ENCODE results near the gene ITGB1BP1. TPM values are rescaled to one million over a fixed set of nuclear protein-coding genes. Genes with fewer than 3 reads are reported as not detected.

Gene ITGB1BP1
- total and polyA plus RNA-seq, 7 donors: 47.5 to 138 (median 85.9) TPM

DNA sequence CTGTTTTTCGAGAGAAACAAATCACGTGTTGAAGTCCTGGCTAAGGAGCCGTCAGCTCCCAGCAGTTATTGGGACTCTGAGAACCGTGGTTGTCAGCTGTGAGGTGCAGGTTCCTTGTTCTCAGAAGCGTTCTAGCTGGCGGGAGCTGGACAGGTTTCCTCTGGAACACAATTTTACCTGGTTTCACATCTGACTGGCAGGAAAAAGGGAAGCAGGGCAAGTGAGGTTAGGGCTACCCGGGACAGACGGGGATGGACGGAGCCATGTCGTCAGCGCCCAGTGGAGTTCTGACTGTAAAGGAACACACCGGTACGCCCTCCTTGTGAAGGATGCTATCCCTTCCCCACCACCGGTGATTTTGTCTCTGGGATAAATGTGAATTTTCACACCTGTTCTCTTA lies 26.1 kb downstream of the ITGB1BP1 start:
- H3K27ac ChIP-seq: no peak overlapping the region
- DNase-seq (no peak), ATAC-seq (no peak)
- H3K36me3 ChIP-seq (ENCODE audit: insufficient read depth in 1 of 2, low read depth in 1 of 2): peaks cover 0 to 9% of the 10 kb centered on the region in 2 donors
- H3K4me1 ChIP-seq: no peaks in the 10 kb centered on the region
- 92 to 93% (median 92%) methylated on average over 14 of the region's 14 CpGs for WGBS, 3 donors
- TF ChIP-seq, protein P1, sequence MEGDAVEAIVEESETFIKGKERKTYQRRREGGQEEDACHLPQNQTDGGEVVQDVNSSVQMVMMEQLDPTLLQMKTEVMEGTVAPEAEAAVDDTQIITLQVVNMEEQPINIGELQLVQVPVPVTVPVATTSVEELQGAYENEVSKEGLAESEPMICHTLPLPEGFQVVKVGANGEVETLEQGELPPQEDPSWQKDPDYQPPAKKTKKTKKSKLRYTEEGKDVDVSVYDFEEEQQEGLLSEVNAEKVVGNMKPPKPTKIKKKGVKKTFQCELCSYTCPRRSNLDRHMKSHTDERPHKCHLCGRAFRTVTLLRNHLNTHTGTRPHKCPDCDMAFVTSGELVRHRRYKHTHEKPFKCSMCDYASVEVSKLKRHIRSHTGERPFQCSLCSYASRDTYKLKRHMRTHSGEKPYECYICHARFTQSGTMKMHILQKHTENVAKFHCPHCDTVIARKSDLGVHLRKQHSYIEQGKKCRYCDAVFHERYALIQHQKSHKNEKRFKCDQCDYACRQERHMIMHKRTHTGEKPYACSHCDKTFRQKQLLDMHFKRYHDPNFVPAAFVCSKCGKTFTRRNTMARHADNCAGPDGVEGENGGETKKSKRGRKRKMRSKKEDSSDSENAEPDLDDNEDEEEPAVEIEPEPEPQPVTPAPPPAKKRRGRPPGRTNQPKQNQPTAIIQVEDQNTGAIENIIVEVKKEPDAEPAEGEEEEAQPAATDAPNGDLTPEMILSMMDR (IDR thresholded peaks at IDR 0.05): no peak
- H3K4me3 ChIP-seq: no peak overlapping the region
- H3K9me3 ChIP-seq: no peaks in the 10 kb centered on the region
- no peaks in the 10 kb centered on the region for H3K27me3 ChIP-seq (ENCODE audit: insufficient read depth in 3 of 3, low read length in 2 of 3)
- intact Hi-C loops (cut with DNase I): no loop called here

DNA sequence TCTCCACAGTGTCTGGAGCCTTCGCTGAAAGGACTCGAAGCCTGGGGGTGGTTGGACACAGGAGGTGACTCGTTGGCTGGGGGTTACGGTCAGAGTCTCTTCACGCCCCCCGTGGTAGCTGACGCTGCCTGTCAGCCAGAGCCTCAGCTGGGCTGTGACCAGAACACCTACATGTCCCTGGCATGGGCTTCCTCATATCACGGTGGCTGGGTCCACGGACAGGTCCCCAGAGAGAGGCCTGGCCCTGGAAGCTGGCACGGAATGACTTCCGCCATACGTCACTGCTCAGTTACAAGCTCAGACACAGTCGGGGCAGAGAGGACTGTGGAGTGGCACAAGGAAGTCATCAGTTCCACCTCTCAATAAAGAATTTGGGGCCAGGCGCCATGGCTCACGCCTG lies 28.5 kb downstream of the ITGB1BP1 start:
- TF ChIP-seq, protein P1 (IDR thresholded peaks at IDR 0.05): no peak
- 86 to 91% (median 91%) methylated on average over 15 of the region's 15 CpGs for WGBS, 3 donors
- intact Hi-C loops (cut with DNase I): no loop called here

DNA sequence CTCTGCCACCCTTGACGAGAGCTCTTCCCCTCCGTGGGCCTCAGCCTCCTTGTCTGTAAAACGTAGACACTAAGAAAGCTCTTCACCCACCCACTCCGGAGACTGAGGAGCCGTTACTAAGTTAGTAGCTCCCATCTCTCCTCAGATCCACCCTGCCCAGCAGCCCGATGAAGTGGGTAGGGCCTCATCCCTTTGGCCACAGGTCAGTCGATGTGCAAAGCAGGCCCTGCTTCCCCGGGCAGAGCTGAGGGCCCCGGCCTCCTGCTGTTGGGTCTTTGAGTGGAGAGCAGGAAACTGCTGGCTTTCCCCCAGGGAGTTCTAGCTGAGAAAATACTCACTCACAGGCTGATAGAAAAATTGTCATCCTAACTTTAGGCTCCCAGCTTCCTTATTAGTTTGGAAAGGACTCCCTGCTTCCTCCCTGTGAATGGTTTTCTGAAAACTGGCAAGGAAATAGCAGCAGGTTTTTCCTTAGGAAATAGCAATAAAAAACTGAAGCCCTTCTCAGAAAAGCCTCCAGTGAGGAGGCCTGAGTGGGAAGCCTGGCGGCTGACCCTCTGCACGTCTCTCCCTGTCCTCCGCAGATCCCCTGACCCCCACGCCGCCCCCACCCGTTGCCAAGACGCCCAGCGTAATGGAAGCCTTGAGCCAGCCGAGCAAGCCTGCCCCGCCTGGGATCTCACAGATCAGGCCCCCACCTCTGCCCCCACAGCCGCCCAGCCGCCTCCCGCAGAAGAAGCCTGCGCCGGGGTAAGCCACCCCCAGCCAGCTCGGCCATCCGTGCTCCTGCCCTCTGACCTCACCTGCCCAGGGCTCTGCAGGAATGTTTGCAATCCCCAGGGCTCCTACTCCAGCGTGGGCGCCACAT lies 30.2 kb downstream of the ITGB1BP1 start:
- WGBS, 3 donors: 61 to 65% (median 64%) methylated on average over 28 of the region's 28 CpGs
- peaks cover 0 to 19% of the 10 kb centered on the region in 2 donors for H3K36me3 ChIP-seq (ENCODE audit: insufficient read depth in 1 of 2, low read depth in 1 of 2)
- TF ChIP-seq, protein P1 (IDR thresholded peaks at IDR 0.05): no peak
- no peak overlapping the region for H3K4me3 ChIP-seq
- no peaks in the 10 kb centered on the region for H3K27me3 ChIP-seq (ENCODE audit: insufficient read depth in 3 of 3, low read length in 2 of 3)
- H3K27ac ChIP-seq: peak overlapping the region; percentile 63
- no peaks in the 10 kb centered on the region for H3K9me3 ChIP-seq
- H3K4me1 ChIP-seq: no peaks in the 10 kb centered on the region
- peak in 3 of 4 donors; percentile 22 to 58 (median 37) for ATAC-seq
- DNase-seq: peak; percentile 35 to 70
- intact Hi-C loops (cut with DNase I): no loop called here

More for the DNA sequence above, 28.5 kb downstream of the ITGB1BP1 start:
- no peak for DNase-seq
- ATAC-seq: no peak
- H3K36me3 ChIP-seq (ENCODE audit: insufficient read depth in 1 of 2, low read depth in 1 of 2): peaks cover 0 to 7% of the 10 kb centered on the region in 2 donors
- no peaks in the 10 kb centered on the region for H3K9me3 ChIP-seq
- no peaks in the 10 kb centered on the region for H3K4me1 ChIP-seq
- H3K27me3 ChIP-seq (ENCODE audit: insufficient read depth in 3 of 3, low read length in 2 of 3): no peaks in the 10 kb centered on the region
- H3K27ac ChIP-seq: no peak overlapping the region
- H3K4me3 ChIP-seq: no peak overlapping the region

DNA sequence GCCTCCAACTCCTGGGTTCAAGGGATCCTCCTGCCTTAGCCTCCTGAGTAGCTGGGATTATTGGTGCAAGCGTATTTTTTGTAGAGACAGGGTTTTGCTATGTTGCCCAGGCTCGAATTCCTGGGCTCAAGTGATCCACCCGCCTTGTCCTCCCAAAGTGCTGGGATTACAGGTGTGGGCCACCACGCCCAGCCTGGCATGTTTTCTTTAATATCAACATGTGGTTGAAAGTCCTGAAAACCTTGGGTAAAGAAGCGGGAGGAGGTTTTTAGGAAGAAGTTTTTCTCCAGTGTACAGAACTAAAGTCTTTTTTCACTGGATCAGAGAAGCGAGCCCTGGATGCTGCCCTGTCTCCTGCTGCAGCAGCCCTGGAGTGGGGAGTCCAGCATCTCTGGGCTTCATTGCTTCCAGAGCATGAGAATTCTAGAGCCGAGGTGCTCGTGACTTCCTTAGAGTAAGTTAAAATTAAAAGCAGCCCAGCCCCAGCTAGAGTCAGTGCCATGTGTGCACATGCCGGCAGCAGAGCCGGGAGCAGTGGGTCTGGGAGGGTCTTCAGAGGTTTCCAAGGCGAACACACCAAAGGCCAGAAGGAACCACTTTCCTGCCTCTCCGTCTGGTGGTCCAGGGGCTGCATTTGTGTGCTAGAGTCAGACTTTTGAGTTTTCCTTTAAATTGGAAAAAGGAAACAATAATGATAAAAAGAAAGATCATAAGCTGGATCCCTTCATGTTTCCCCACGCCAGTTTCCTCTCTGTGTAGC lies 31.2 kb downstream of the ITGB1BP1 start:
- intact Hi-C loops (cut with DNase I): no loop called here
- Histone ChIP-seq H3K9me3 (no peaks in the 10 kb centered on the region), H3K4me3 (no peak overlapping the region), H3K36me3 (ENCODE audit: insufficient read depth in 1 of 2, low read depth in 1 of 2) (peaks cover 0 to 19% of the 10 kb centered on the region in 2 donors), H3K4me1 (peaks cover 3% of the 10 kb centered on the region), H3K27ac (peak overlapping the region; percentile 63), H3K27me3 (ENCODE audit: insufficient read depth in 3 of 3, low read length in 2 of 3) (no peaks in the 10 kb centered on the region)
- TF ChIP-seq, protein P1 (IDR thresholded peaks at IDR 0.05): no peak
- DNase-seq: no peak
- 83 to 91% (median 89%) methylated on average over 13 of the region's 13 CpGs for WGBS, 3 donors
- ATAC-seq: no peak

Data from psoas muscle (tissue), 8 donors.